Central memory CD8-positive, alpha-beta T cell (primary cell): ENCODE results near the gene NHLRC4.

Experiments used
- ATAC-seq: fragments of 150-1000 bp; cut with Tn5 transposase; replicated peaks from 2 replicates; pipeline ENCODE4 v1.10.0; 2022; ENCODE audit warnings: mild to moderate bottlenecking, moderate FRiP score, moderate number of reproducible peaks; ENCODE audit not compliant: poor library complexity, severe bottlenecking; ENCODE audit errors: extremely low read depth
- DNase-seq, 2 donors: peaks; one replicate each; pipeline ENCODE4 v3.0.0; 2021; ENCODE audit warnings: low spot score in 2 of 2
- H3K27ac Mint-ChIP-seq: one replicate; pipeline ENCODE4 v1.8.0; 2022; ENCODE audit warnings: low read depth, mild to moderate bottlenecking, moderate library complexity, mixed read lengths
- H3K27me3 Mint-ChIP-seq: one replicate; pipeline ENCODE4 v1.8.0; 2022; ENCODE audit warnings: mixed read lengths
- H3K36me3 Mint-ChIP-seq: one replicate; pipeline ENCODE4 v1.8.0; 2022; ENCODE audit warnings: mild to moderate bottlenecking, moderate library complexity, mixed read lengths; ENCODE audit not compliant: insufficient read depth
- H3K4me1 Mint-ChIP-seq: one replicate; pipeline ENCODE4 v1.8.0; 2022; ENCODE audit warnings: mixed read lengths
- H3K4me3 Mint-ChIP-seq: one replicate; pipeline ENCODE4 v1.8.0; 2022; ENCODE audit warnings: mild to moderate bottlenecking, moderate library complexity, mixed read lengths
- H3K9me3 Mint-ChIP-seq: one replicate; pipeline ENCODE4 v1.8.0; 2022; ENCODE audit warnings: mixed read lengths

NHLRC4 gene

GRCh38 chr16:551210-551609, 15.6 kb upstream of the NHLRC4 start:
- Mint-ChIP-seq H3K4me1 (no peaks in the 10 kb centered on the region), H3K27me3 (no peaks in the 10 kb centered on the region), H3K9me3 (no peaks in the 10 kb centered on the region), H3K36me3 (peaks cover 10% of the 10 kb centered on the region), H3K4me3 (no peak overlapping the region), H3K27ac (no peak overlapping the region)
- ATAC-seq (no peak), DNase-seq (no peak)

GRCh38 chr16:552171-552570, 14.6 kb upstream of the NHLRC4 start:
- Mint-ChIP-seq H3K4me3 (no peak overlapping the region), H3K27me3 (no peaks in the 10 kb centered on the region), H3K4me1 (no peaks in the 10 kb centered on the region), H3K27ac (no peak overlapping the region), H3K9me3 (no peaks in the 10 kb centered on the region), H3K36me3 (peaks cover 10% of the 10 kb centered on the region)
- ATAC-seq (no peak), DNase-seq (no peak)

GRCh38 chr16:553601-554296, 13.1 kb upstream of the NHLRC4 start:
- no peaks in the 10 kb centered on the region for H3K4me1 Mint-ChIP-seq
- H3K36me3 Mint-ChIP-seq, result peaks cover 12% of the 10 kb centered on the region
- ATAC-seq (no peak), DNase-seq (no peak)
- H3K4me3 Mint-ChIP-seq, result no peak overlapping the region
- no peak overlapping the region for H3K27ac Mint-ChIP-seq
- no peaks in the 10 kb centered on the region for H3K9me3 Mint-ChIP-seq
- H3K27me3 Mint-ChIP-seq, result peaks cover 9% of the 10 kb centered on the region

- ATAC-seq (no peak), DNase-seq (no peak)
- H3K4me1 Mint-ChIP-seq, result no peaks in the 10 kb centered on the region
- H3K27ac Mint-ChIP-seq, result no peak overlapping the region
- H3K4me3 Mint-ChIP-seq, result no peak overlapping the region
- H3K27me3 Mint-ChIP-seq, result peaks cover 10% of the 10 kb centered on the region
- peaks cover 11% of the 10 kb centered on the region for H3K36me3 Mint-ChIP-seq
- no peaks in the 10 kb centered on the region for H3K9me3 Mint-ChIP-seq
Observed at GRCh38 chr16:554297-554621, 12.5 kb upstream of the NHLRC4 start.

- H3K27me3 Mint-ChIP-seq, result peaks cover 10% of the 10 kb centered on the region
- no peaks in the 10 kb centered on the region for H3K4me1 Mint-ChIP-seq
- DNase-seq, result no peak
- no peaks in the 10 kb centered on the region for H3K9me3 Mint-ChIP-seq
- peaks cover 9% of the 10 kb centered on the region for H3K36me3 Mint-ChIP-seq
- H3K27ac Mint-ChIP-seq, result no peak overlapping the region
- ATAC-seq, result no peak
- H3K4me3 Mint-ChIP-seq, result no peak overlapping the region
Observed at GRCh38 chr16:554640-555365, 12.0 kb upstream of the NHLRC4 start.

GRCh38 chr16:555528-556473, 11.0 kb upstream of the NHLRC4 start:
- peaks cover 10% of the 10 kb centered on the region for H3K27me3 Mint-ChIP-seq
- peaks cover 9% of the 10 kb centered on the region for H3K36me3 Mint-ChIP-seq
- ATAC-seq, result no peak
- no peak overlapping the region for H3K4me3 Mint-ChIP-seq
- H3K9me3 Mint-ChIP-seq, result no peaks in the 10 kb centered on the region
- H3K4me1 Mint-ChIP-seq, result no peaks in the 10 kb centered on the region
- no peak overlapping the region for H3K27ac Mint-ChIP-seq
- DNase-seq, result no peak

- no peak overlapping the region for H3K27ac Mint-ChIP-seq
- no peak overlapping the region for H3K4me3 Mint-ChIP-seq
- DNase-seq (no peak), ATAC-seq (no peak)
- H3K9me3 Mint-ChIP-seq, result no peaks in the 10 kb centered on the region
- H3K27me3 Mint-ChIP-seq, result peaks cover 10% of the 10 kb centered on the region
- H3K36me3 Mint-ChIP-seq, result peaks cover 7% of the 10 kb centered on the region
- no peaks in the 10 kb centered on the region for H3K4me1 Mint-ChIP-seq
Observed at GRCh38 chr16:556474-557173, 10.2 kb upstream of the NHLRC4 start.

GRCh38 chr16:557463-558297, 9.1 kb upstream of the NHLRC4 start:
- no peaks in the 10 kb centered on the region for H3K9me3 Mint-ChIP-seq
- peaks cover 10% of the 10 kb centered on the region for H3K27me3 Mint-ChIP-seq
- peaks cover 7% of the 10 kb centered on the region for H3K36me3 Mint-ChIP-seq
- DNase-seq, result no peak
- no peak overlapping the region for H3K4me3 Mint-ChIP-seq
- no peak for ATAC-seq
- H3K4me1 Mint-ChIP-seq, result no peaks in the 10 kb centered on the region
- H3K27ac Mint-ChIP-seq, result no peak overlapping the region

GRCh38 chr16:558298-559020, 8.3 kb upstream of the NHLRC4 start:
- Mint-ChIP-seq H3K4me1 (no peaks in the 10 kb centered on the region), H3K27me3 (peaks cover 10% of the 10 kb centered on the region), H3K4me3 (no peak overlapping the region), H3K27ac (no peak overlapping the region), H3K9me3 (no peaks in the 10 kb centered on the region), H3K36me3 (peaks cover 7% of the 10 kb centered on the region)
- DNase-seq, result no peak
- ATAC-seq, result no peak

GRCh38 chr16:559021-559380, 7.8 kb upstream of the NHLRC4 start:
- H3K36me3 Mint-ChIP-seq, result peaks cover 6% of the 10 kb centered on the region
- no peak overlapping the region for H3K27ac Mint-ChIP-seq
- H3K4me3 Mint-ChIP-seq, result no peak overlapping the region
- ATAC-seq (no peak), DNase-seq (no peak)
- H3K4me1 Mint-ChIP-seq, result no peaks in the 10 kb centered on the region
- peaks cover 10% of the 10 kb centered on the region for H3K27me3 Mint-ChIP-seq
- no peaks in the 10 kb centered on the region for H3K9me3 Mint-ChIP-seq

- H3K27me3 Mint-ChIP-seq, result peaks cover 10% of the 10 kb centered on the region
- no peaks in the 10 kb centered on the region for H3K9me3 Mint-ChIP-seq
- DNase-seq, result no peak
- no peak for ATAC-seq
- no peak overlapping the region for H3K27ac Mint-ChIP-seq
- no peak overlapping the region for H3K4me3 Mint-ChIP-seq
- no peaks in the 10 kb centered on the region for H3K4me1 Mint-ChIP-seq
- H3K36me3 Mint-ChIP-seq, result peaks cover 6% of the 10 kb centered on the region
Observed at GRCh38 chr16:559411-560203, 7.2 kb upstream of the NHLRC4 start.
